Adrenal gland (tissue), 19 donors: ENCODE measurements around the gene PTTG1IP. TPM values are rescaled to one million over a fixed set of nuclear protein-coding genes. Genes with fewer than 3 reads are reported as not detected.

ENCODE experiments used
- DNase-seq, 7 donors: peaks; one replicate each; pipeline ENCODE4 v3.0.0-alpha.2; 2019 to 2020
- H3K27ac ChIP-seq, 5 donors: fragments of 200-600 bp; sonication (generic) in 4 of 5; 1 replicate in 3 of 5; 2 replicates in 2 of 5; pipeline versions ENCODE4 v1.5.1 to v1.8.0; 2016 to 2020; ENCODE audit warnings: mild to moderate bottlenecking in 1 of 5
- H3K27me3 ChIP-seq: fragments of 200-600 bp; 2 replicates; pipeline ENCODE4 v1.8.0; 2021
- H3K36me3 ChIP-seq, 2 donors: fragments of 200-600 bp; replicated peaks in 1 of 2; 1 replicate in 1 of 2; 2 replicates in 1 of 2; pipeline versions ENCODE4 v1.5.1 to v1.8.0; 2018 to 2022
- H3K4me1 ChIP-seq, 2 donors: fragments of 200-600 bp; replicated peaks in 1 of 2; 1 replicate in 1 of 2; 2 replicates in 1 of 2; pipeline versions ENCODE4 v1.5.1 to v1.8.0; 2018 to 2021
- H3K4me3 ChIP-seq, 4 donors: fragments of 200-600 bp; sonication (generic) in 3 of 4; one replicate each; pipeline ENCODE4 v1.5.1; 2016 to 2018
- H3K9me3 ChIP-seq, 3 donors: fragments of 200-600 bp; sonication (generic) in 1 of 3; replicated peaks in 1 of 3; 1 replicate in 2 of 3; 2 replicates in 1 of 3; pipeline versions ENCODE4 v1.5.1 to v1.8.0; 2016 to 2021
- POLR2A ChIP-seq, 2 donors: fragments of 450-650 bp; IDR thresholded peaks; one replicate each; pipeline ENCODE4 v1.6.1; 2017; ENCODE audit warnings: antibody characterized with exemption in 2 of 2, mild to moderate bottlenecking in 2 of 2, moderate library complexity in 1 of 2
- WGBS, 4 donors: extraction: QIAGEN DNeasy Blood & Tissue Kit in 2 of 4; methylation state at CpG; one replicate each; pipeline versions ENCODE4 v1.1.5 to v1.1.7; 2013 to 2017; 5-methylcytosine and 5-hydroxymethylcytosine counted together
- intact Hi-C, 2 donors: fragments of 100-400 bp; cut with DNase I; formaldehyde crosslinking; loops; one replicate each; pipeline versions ENCODE4 v1.14.1 to v1.15.0; 2022 to 2023
- long read RNA-seq, 10 donors: library from polyadenylated mRNA in 3 of 10; unstranded in 2 of 10; stranded (forward) in 1 of 10; transcript quantifications; one replicate each; pipeline ENCODE4 v2.0.0 and lab custom pipeline, GENCODE V29; 2021 to 2026
- polyA plus RNA-seq, 3 donors: library from polyadenylated mRNA; stranded (reverse); fragments of 200-250 nt in 2 of 3; fragments of 350-450 nt in 1 of 3; fragmentation: Illumina TruSeq in 1 of 3; extraction: RNeasy Lipid Tissue Mini Kit (QIAGEN cat#74804) in 1 of 3; gene quantifications; one replicate each; pipeline ENCODE4 v1.2.3, GENCODE V29; 2013 to 2014
- total RNA-seq, 9 donors: library from RNA; depleted of rRNA in 4 of 9; stranded (reverse); fragments of >200 nt in 4 of 9; fragments of 120-200 nt in 1 of 9; fragmentation: NEBNext Ultra II Directional in 1 of 9; extraction: Animal tissue kit (Norgen Biotek cat#: 25700) in 1 of 9; gene quantifications; one replicate each; pipeline versions ENCODE4 v1.1.0 to v1.2.4, GENCODE V29; 2013 to 2023
- TF ChIP-seq, protein P1 (sequence below), 6 experiments: fragments of 450-650 bp in 4 of 6; fragments of 200-600 bp in 2 of 6; sonication (generic) in 1 of 6; IDR thresholded peaks; 1 replicate in 5 of 6; 2 replicates in 1 of 6; pipeline versions ENCODE4 v1.5.1 to v1.8.0; 2016 to 2021; ENCODE audit warnings: antibody characterized with exemption in 6 of 6, mild to moderate bottlenecking in 2 of 6, moderate library complexity in 1 of 6
- donor health status: healthy with polysubstance abuse.
- donor health status: Bipolar disorder and iron deficiency.
- donor health status: DM: yes; HTN: yes; CAD: no.
- donor health status: DM: no; HTN: no; CAD: no.
- donor health status: DM: no; HTN: no; CAD: no.
- donor health status: DM: yes; HTN: yes; CAD: no.

The PTTG1IP gene, protein sequence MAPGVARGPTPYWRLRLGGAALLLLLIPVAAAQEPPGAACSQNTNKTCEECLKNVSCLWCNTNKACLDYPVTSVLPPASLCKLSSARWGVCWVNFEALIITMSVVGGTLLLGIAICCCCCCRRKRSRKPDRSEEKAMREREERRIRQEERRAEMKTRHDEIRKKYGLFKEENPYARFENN
- total RNA-seq = 100 to 1,000 TPM; 114 to 467 (median 222) TPM
- polyA plus RNA-seq = 100 to 1,000 TPM; 110 to 138 (median 118) TPM
- long read RNA-seq, donor 1, transcript PTTG1IP-201 (6 exons, 2,760 nt) = major isoform, 61 of 109 reads
- long read RNA-seq, donor 1, partial matches to known transcripts = 47 of 109 reads
- long read RNA-seq, donor 1, other reads (novel, unspliced or antisense) = 0 of 109 reads
- long read RNA-seq, donor 2, transcript PTTG1IP-201 (6 exons, 2,760 nt) = major isoform, 59 of 136 reads
- long read RNA-seq, donor 2, partial matches to known transcripts = 77 of 136 reads
- long read RNA-seq, donor 2, other reads (novel, unspliced or antisense) = 0 of 136 reads
- long read RNA-seq, donor 3, transcript PTTG1IP-201 (6 exons, 2,760 nt) = major isoform, 34 of 77 reads
- long read RNA-seq, donor 3, partial matches to known transcripts = 43 of 77 reads
- long read RNA-seq, donor 3, other reads (novel, unspliced or antisense) = 0 of 77 reads
- long read RNA-seq, donor 4, transcript PTTG1IP-201 (6 exons, 2,760 nt) = major isoform, 158 of 187 reads
- long read RNA-seq, donor 4, partial matches to known transcripts = 9 of 187 reads
- long read RNA-seq, donor 4, other reads (novel, unspliced or antisense) = 20 of 187 reads
- long read RNA-seq, donor 5, transcript PTTG1IP-201 (6 exons, 2,760 nt) = major isoform, 760 of 829 reads
- long read RNA-seq, donor 5, partial matches to known transcripts = 8 of 829 reads
- long read RNA-seq, donor 5, other reads (novel, unspliced or antisense) = 59 of 829 reads
- long read RNA-seq, donor 6, transcript PTTG1IP-201 (6 exons, 2,760 nt) = major isoform, 100 of 131 reads
- long read RNA-seq, donor 6, partial matches to known transcripts = 8 of 131 reads
- long read RNA-seq, donor 6, other reads (novel, unspliced or antisense) = 23 of 131 reads
- long read RNA-seq, donor 7, transcript PTTG1IP-201 (6 exons, 2,760 nt) = major isoform, 38 of 68 reads
- long read RNA-seq, donor 7, partial matches to known transcripts = 29 of 68 reads
- long read RNA-seq, donor 7, other reads (novel, unspliced or antisense) = 0 of 68 reads
- long read RNA-seq, donor 8, transcript PTTG1IP-201 (6 exons, 2,760 nt) = major isoform, 139 of 237 reads
- long read RNA-seq, donor 8, partial matches to known transcripts = 97 of 237 reads
- long read RNA-seq, donor 8, other reads (novel, unspliced or antisense) = 0 of 237 reads
- long read RNA-seq, donor 9, transcript PTTG1IP-201 (6 exons, 2,760 nt) = major isoform, 61 of 103 reads
- long read RNA-seq, donor 9, partial matches to known transcripts = 42 of 103 reads
- long read RNA-seq, donor 9, other reads (novel, unspliced or antisense) = 0 of 103 reads
- long read RNA-seq, donor 10, transcript PTTG1IP-201 (6 exons, 2,760 nt) = major isoform, 50 of 116 reads
- long read RNA-seq, donor 10, partial matches to known transcripts = 66 of 116 reads
- long read RNA-seq, donor 10, other reads (novel, unspliced or antisense) = 0 of 116 reads

DNA sequence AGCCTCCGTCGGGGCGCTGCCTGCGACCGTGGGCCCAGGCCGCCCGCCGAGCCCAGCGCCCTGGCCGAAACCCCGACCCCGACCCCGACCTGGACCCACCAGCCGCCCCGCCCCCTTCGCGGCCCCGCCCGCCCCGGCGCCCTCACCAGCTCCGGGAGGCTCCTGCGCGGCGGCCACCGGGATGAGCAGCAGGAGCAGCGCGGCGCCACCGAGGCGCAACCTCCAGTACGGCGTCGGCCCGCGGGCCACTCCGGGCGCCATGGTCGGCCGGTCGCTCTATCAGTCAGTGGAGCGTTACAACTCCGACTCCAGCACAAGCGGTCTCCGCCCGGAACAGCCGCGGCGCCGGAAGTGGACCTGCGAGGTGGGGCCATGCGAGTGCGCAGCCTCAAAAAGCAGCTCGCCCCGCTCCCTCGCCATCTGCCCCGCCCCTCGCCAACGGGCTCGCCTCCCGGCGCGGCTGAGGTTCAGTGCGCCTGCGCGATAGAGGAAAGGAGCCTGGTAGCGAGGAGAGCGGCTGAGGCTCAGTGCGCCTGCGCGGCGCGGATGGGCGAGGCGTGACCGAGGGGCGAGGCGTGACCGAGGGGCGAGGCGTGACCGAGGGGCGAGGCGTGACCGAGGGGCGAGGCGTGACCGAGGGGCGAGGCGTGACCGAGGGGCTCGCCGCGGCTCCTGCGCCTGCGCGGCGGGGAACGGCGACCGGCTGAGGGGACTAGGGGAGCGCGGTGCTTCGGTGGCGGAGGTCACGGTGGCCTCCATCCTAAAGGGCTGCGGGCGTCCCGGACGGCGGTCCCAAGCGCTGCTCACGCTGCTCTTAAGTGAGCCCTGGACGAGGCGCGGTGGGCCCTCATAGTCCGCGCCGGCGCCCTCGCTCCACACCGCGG, at the start of gene PTTG1IP:
Gene PTTG1IP, minus strand, starts transcription at position 335 of the 884 bp plus-strand sequence. Its CDS starts 74 bp downstream, at position 261.
- Histone ChIP-seq H3K4me1 (peaks cover 46 to 58% of the 10 kb centered on the region in 2 donors), H3K27ac (peak within 1 kb of the TSS; percentile 54 to 91 (median 81)), H3K9me3 (no peaks in the 10 kb centered on the region), H3K4me3 (peak within 1 kb of the TSS; percentile 75 to 99 (median 80)), H3K36me3 (no peaks in the 10 kb centered on the region), H3K27me3 (no peaks in the 10 kb centered on the region)
- intact Hi-C loops = loop anchor here in 1 of 2 donors (5.0 kb wide), 1 partner anchor 56 kb away; the partner anchor contains the start of gene SUMO3
- DNase-seq = peak; percentile 98 to 99 (median 98)
- TF ChIP-seq, protein P1, sequence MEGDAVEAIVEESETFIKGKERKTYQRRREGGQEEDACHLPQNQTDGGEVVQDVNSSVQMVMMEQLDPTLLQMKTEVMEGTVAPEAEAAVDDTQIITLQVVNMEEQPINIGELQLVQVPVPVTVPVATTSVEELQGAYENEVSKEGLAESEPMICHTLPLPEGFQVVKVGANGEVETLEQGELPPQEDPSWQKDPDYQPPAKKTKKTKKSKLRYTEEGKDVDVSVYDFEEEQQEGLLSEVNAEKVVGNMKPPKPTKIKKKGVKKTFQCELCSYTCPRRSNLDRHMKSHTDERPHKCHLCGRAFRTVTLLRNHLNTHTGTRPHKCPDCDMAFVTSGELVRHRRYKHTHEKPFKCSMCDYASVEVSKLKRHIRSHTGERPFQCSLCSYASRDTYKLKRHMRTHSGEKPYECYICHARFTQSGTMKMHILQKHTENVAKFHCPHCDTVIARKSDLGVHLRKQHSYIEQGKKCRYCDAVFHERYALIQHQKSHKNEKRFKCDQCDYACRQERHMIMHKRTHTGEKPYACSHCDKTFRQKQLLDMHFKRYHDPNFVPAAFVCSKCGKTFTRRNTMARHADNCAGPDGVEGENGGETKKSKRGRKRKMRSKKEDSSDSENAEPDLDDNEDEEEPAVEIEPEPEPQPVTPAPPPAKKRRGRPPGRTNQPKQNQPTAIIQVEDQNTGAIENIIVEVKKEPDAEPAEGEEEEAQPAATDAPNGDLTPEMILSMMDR (IDR thresholded peaks at IDR 0.05) = no peak
- TF ChIP-seq POLR2A (IDR thresholded peaks at IDR 0.05) = peak; percentile 72 to 95
- WGBS, 4 donors = 0 to 4% (median 2%) methylated on average over 10 to 123 of the region's 123 CpGs

DNA sequence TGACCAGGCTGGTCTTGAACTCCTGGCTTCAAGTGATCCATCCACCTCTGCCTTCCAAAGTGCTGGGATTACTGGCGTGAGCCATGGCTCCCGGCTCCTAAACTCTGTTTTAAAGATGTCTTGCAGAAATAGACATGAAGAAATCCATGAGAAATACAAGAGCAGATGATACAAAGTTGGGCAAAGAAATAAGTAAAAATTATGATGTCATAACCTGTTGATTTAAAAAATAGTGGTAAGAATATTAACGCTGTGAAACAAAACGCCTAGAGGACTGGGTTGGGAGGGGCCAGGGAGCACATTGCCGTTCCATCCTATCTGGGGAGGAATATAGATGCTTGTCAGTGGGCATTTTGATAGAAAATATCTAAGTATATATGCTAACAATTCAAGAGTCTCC, 48.4 kb upstream of the PTTG1IP start:
- Histone ChIP-seq H3K27ac (no peak overlapping the region), H3K9me3 (no peaks in the 10 kb centered on the region), H3K4me3 (no peak overlapping the region), H3K4me1 (peaks cover 0 to 7% of the 10 kb centered on the region in 2 donors), H3K36me3 (no peaks in the 10 kb centered on the region), H3K27me3 (peaks cover 26% of the 10 kb centered on the region)
- 71 to 76% (median 73%) methylated on average over 5 of the region's 5 CpGs for WGBS, 4 donors
- DNase-seq = no peak
- intact Hi-C loops = no loop called here
- TF ChIP-seq POLR2A (IDR thresholded peaks at IDR 0.05) = no peak
- TF ChIP-seq, protein P1 (IDR thresholded peaks at IDR 0.05) = no peak
